ENCODE results near the gene LSG1. TPM values are rescaled to one million over a fixed set of nuclear protein-coding genes. Genes with fewer than 3 reads are reported as not detected.

Gene LSG1
- 55.1 and 55.4 TPM in 2 replicates for total RNA-seq

DNA sequence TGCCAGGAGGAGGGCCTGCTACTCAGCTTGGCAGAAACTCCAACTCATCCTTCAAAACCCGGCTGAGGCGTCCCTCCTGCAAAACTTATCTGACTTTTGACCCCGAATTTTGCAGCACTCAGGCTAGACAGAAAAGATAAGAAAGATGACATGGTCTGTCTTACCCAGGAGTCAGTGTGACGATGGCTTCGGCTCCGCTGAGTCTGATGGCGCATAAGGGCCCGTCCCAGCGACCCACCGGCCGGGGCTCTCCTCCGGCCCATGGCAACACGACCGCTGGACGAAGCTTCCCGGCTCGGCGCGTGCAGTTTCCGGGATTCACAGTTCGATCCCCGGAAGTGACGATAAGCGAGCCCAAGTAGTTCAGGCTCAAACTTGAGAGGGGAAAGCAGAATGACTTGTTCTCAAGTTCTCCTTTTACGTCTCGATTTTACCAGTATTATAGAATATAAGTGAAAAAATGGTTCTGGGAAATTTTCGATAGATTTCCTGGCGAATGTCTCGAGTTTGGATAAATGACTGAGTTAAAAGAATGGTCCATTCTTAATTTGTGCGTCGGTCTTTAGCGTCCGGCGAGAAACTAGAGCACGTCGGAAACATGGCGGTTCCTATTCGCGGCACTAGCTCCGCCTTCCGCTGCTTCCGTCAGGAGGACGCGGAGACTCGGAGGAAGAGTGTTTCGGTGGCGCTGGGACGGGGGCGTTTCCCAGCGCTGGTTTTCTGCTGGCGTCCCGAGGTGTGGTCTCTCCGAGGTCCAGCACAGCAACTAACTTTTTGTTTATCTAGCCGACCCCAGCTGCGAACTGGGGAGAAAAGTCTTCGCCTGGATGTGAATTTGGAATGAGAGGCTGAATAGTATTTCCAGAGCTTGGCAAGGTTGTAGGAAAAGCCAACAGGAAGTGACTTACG is at the start of gene LSG1:
Gene LSG1 (minus strand): TSS at position 292 of the 909 bp plus-strand sequence. CDS start 29 bp downstream, at position 263.
- DNase-seq (peak; percentile 80), ATAC-seq (ENCODE audit: low read depth) (peak; percentile 94)
- POLR2A ChIA-PET: interaction anchor here (0.6 to 5.6 kb wide), 26 partner anchors 11 to 1894 kb away, joined by 3 to 127 read pairs (median 4); partner anchors contain the start of genes ACAP2, FAM43A, PPP1R2 and XXYLT1
- peak within 1 kb of the TSS; percentile 99 for H3K27ac Mint-ChIP-seq
- H3K4me1 Mint-ChIP-seq: peaks cover 22% of the 10 kb centered on the region
- TF ChIP-seq, protein P1, sequence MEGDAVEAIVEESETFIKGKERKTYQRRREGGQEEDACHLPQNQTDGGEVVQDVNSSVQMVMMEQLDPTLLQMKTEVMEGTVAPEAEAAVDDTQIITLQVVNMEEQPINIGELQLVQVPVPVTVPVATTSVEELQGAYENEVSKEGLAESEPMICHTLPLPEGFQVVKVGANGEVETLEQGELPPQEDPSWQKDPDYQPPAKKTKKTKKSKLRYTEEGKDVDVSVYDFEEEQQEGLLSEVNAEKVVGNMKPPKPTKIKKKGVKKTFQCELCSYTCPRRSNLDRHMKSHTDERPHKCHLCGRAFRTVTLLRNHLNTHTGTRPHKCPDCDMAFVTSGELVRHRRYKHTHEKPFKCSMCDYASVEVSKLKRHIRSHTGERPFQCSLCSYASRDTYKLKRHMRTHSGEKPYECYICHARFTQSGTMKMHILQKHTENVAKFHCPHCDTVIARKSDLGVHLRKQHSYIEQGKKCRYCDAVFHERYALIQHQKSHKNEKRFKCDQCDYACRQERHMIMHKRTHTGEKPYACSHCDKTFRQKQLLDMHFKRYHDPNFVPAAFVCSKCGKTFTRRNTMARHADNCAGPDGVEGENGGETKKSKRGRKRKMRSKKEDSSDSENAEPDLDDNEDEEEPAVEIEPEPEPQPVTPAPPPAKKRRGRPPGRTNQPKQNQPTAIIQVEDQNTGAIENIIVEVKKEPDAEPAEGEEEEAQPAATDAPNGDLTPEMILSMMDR (IDR thresholded peaks at IDR 0.05): no peak
- H3K9me3 Mint-ChIP-seq: no peaks in the 10 kb centered on the region
- peaks cover 38% of the 10 kb centered on the region for H3K36me3 Mint-ChIP-seq (ENCODE audit: low read depth)
- intact Hi-C loops (cut with micrococcal nuclease): loop anchor here (1.0 to 2.0 kb wide), 10 partner anchors 15 to 1235 kb away; partner anchors contain the start of genes ACAP2, PPP1R2, TMEM44 and XXYLT1
- CTCF ChIA-PET: interaction anchor here (0.7 to 4.2 kb wide), 23 partner anchors 10 to 850 kb away, joined by 3 to 88 read pairs (median 5); partner anchors contain the start of genes FAM43A and XXYLT1
- H3K4me3 Mint-ChIP-seq: peak within 1 kb of the TSS; percentile 99
- H3K27me3 Mint-ChIP-seq: peaks cover 6% of the 10 kb centered on the region

DNA sequence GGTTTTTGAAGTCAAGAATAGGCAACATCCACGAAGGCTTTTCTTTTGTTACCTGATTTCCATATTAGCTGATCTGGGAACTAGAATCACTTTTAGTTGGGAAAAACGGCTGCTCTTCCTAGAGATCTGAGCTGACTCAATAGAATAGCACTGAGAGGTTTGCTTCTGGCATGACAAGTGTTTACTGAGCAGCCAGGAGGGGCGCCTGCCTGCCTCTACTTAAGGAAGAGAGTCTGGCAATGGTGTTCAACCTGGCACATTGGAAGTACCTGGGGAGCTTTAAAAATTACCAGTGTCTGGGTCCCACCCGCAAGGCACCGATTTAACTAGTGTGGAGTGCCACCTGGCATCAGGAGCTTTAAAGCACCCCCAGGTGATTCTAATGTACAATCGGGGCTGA is 48.1 kb upstream of the LSG1 start:
- Mint-ChIP-seq H3K27ac (no peak overlapping the region), H3K4me3 (no peak overlapping the region), H3K9me3 (no peaks in the 10 kb centered on the region), H3K4me1 (peaks cover 8% of the 10 kb centered on the region), H3K27me3 (no peaks in the 10 kb centered on the region), H3K36me3 (ENCODE audit: low read depth) (no peaks in the 10 kb centered on the region)
- ChIA-PET POLR2A (no interaction called here), CTCF (interaction anchor here (1.5 kb wide), 1 partner anchor 251 kb away, joined by 3 read pairs; no protein-coding TSS in a partner anchor)
- ATAC-seq (ENCODE audit: low read depth) (no peak), DNase-seq (no peak)
- TF ChIP-seq, protein P1 (IDR thresholded peaks at IDR 0.05): no peak
- intact Hi-C loops (cut with micrococcal nuclease): no loop called here

DNA sequence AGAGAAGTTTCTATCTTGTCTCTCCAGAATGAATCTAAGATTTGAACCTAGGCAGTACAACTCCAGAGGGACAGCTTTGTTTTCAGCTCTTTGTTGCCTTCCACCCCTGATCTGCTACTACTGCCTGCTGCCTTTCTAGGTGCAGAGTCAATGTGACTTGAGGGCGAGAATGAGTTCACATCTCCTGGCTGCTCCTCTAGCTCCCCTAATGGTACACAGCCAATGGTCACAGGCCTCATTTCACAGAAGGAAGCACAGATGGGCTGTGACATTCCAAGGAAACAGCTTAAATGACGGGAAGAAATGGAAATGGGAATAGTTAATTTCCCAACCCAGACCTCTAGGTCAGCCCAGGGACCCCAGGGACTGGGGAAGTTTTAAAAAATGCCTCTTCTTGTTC is 46.1 kb upstream of the LSG1 start:
- no peak for DNase-seq
- no peaks in the 10 kb centered on the region for H3K27me3 Mint-ChIP-seq
- ChIA-PET POLR2A (interaction anchor here (1.1 kb wide), 1 partner anchor 51 kb away, joined by 3 read pairs; no protein-coding TSS in a partner anchor), CTCF (interaction anchor here (0.7 kb wide), 1 partner anchor 35 kb away, joined by 4 read pairs; no protein-coding TSS in a partner anchor)
- H3K4me1 Mint-ChIP-seq: peaks cover 4% of the 10 kb centered on the region
- no peak overlapping the region for H3K4me3 Mint-ChIP-seq
- no peak overlapping the region for H3K27ac Mint-ChIP-seq
- H3K9me3 Mint-ChIP-seq: no peaks in the 10 kb centered on the region
- ATAC-seq (ENCODE audit: low read depth): no peak
- intact Hi-C loops (cut with micrococcal nuclease): no loop called here
- H3K36me3 Mint-ChIP-seq (ENCODE audit: low read depth): no peaks in the 10 kb centered on the region
- TF ChIP-seq, protein P1 (IDR thresholded peaks at IDR 0.05): no peak

DNA sequence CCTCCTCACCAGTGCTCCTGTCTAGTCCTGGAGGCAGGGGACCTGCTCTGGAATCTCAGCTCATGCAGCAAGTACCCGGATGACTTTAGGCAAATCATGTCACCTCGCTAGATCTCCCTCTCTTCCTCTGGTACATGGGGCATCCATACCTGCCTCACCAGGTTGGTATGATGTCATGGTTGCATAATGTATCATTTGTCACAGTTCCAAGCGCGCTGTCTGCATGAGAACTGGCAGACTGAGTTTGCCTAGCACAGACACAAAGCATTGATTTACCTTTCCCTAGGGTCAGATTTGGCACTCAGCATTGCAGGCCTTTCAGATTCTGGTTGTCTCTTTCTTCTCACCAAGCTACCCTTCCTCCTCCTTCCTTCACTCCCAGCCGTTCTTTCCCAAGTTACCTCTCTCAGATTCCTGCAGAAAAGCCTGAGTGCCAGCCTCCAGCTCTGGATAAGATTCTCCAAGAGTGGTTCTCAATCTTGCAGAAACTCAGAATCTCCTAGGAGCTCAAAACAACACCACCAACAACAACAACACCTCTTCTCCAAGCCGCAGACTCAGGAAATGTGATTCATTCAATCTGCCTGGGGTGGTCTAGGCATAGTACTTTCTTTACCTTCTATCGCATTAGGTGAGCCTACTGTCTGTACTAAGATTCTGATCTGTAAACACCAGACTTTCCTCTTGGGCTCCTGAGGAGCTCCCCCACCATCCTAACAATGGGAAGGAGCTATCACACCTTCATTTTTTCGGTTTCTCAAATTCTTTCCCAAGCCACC is 43.2 kb upstream of the LSG1 start:
- POLR2A ChIA-PET: interaction anchor here (0.5 kb wide), 1 partner anchor 8 kb away, joined by 14 read pairs; no protein-coding TSS in a partner anchor
- Mint-ChIP-seq H3K36me3 (ENCODE audit: low read depth) (no peaks in the 10 kb centered on the region), H3K27me3 (no peaks in the 10 kb centered on the region), H3K27ac (no peak overlapping the region), H3K9me3 (no peaks in the 10 kb centered on the region), H3K4me3 (no peak overlapping the region), H3K4me1 (no peaks in the 10 kb centered on the region)
- intact Hi-C loops (cut with micrococcal nuclease): no loop called here
- ATAC-seq (ENCODE audit: low read depth) (no peak), DNase-seq (no peak)
- TF ChIP-seq, protein P1 (IDR thresholded peaks at IDR 0.05): no peak
- CTCF ChIA-PET: interaction anchor here (1.4 kb wide), 1 partner anchor 32 kb away, joined by 3 read pairs; no protein-coding TSS in a partner anchor

Data from activated B cell treated with CpG ODN at 0.5 μM for 24 hours (primary cell).